Gastrocnemius medialis (tissue), 4 donors: ENCODE results near the gene TNIK.

Experiments
- CTCF ChIP-seq, 5 experiments: fragments of 450-650 bp in 3 of 5; fragments of 200-600 bp in 2 of 5; sonication (generic) in 2 of 5; IDR thresholded peaks in 4 of 5; conservative IDR thresholded peaks in 1 of 5; 1 replicate in 4 of 5; 2 replicates in 1 of 5; pipeline ENCODE4 v1.5.1; 2016 to 2019; ENCODE audit warnings: antibody characterized with exemption in 5 of 5, mild to moderate bottlenecking in 3 of 5, moderate library complexity in 3 of 5
- POLR2A ChIP-seq, 2 donors: fragments of 450-650 bp; IDR thresholded peaks; one replicate each; pipeline ENCODE4 v1.6.1; 2017; ENCODE audit warnings: antibody characterized with exemption in 2 of 2, mild to moderate bottlenecking in 2 of 2, moderate library complexity in 2 of 2

- peak in 1 of 5 experiments; percentile 42 for TF ChIP-seq CTCF (IDR thresholded peaks at IDR 0.05 in 4 of 5, conservative IDR thresholded peaks at IDR 0.05 in 1 of 5)
- peak; percentile 54 to 76 for TF ChIP-seq POLR2A (IDR thresholded peaks at IDR 0.05)
Observed at GRCh38 chr3:171459942-171460724, at the start of gene TNIK.
